Trophoblast cell (in vitro differentiated cells and primary cell): ENCODE data around the gene SLC38A8.

Experiments
- DNase-seq, 2 donors: peaks; one replicate each; pipeline ENCODE4 v3.0.0-alpha.2; 2016
- H2AFZ ChIP-seq: 2 replicates; pipeline ENCODE4 v1.6.1; 2013; ENCODE audit warnings: low read length, moderate library complexity, mild to moderate bottlenecking; ENCODE audit not compliant: insufficient read depth, poor library complexity
- H2AK5ac ChIP-seq: 2 replicates; pipeline ENCODE4 v1.6.1; 2013; ENCODE audit warnings: mild to moderate bottlenecking, low read length
- H2BK120ac ChIP-seq: 2 replicates; pipeline ENCODE4 v1.6.1; 2013; ENCODE audit warnings: low read length, mild to moderate bottlenecking, moderate library complexity; ENCODE audit not compliant: insufficient read depth, poor library complexity
- H2BK12ac ChIP-seq: 2 replicates; pipeline ENCODE4 v1.6.1; 2013; ENCODE audit warnings: mild to moderate bottlenecking, low read length, moderate library complexity
- H2BK5ac ChIP-seq: 2 replicates; pipeline ENCODE4 v1.6.1; 2013; ENCODE audit warnings: low read length, low read depth, moderate library complexity, mild to moderate bottlenecking; ENCODE audit not compliant: poor library complexity
- H3K14ac ChIP-seq: 2 replicates; pipeline ENCODE4 v1.6.1; 2013; ENCODE audit warnings: mild to moderate bottlenecking, low read length
- H3K18ac ChIP-seq: 2 replicates; pipeline ENCODE4 v1.6.1; 2013; ENCODE audit warnings: mild to moderate bottlenecking, low read length
- H3K23ac ChIP-seq: 2 replicates; pipeline ENCODE4 v1.6.1; 2013; ENCODE audit warnings: low read length
- H3K27ac ChIP-seq: 2 replicates; pipeline ENCODE4 v1.5.1; 2013; ENCODE audit warnings: low read depth, mild to moderate bottlenecking, inconsistent platforms, low read length, moderate library complexity
- H3K27me3 ChIP-seq: 2 replicates; pipeline ENCODE4 v1.6.1; 2013; ENCODE audit warnings: inconsistent platforms, mild to moderate bottlenecking, low read length, moderate library complexity; ENCODE audit not compliant: insufficient read depth
- H3K36me3 ChIP-seq, 2 experiments: 1 replicate in 1 of 2; 2 replicates in 1 of 2; pipeline ENCODE4 v1.6.1; 2013; ENCODE audit warnings: low read length in 2 of 2, mild to moderate bottlenecking in 2 of 2, moderate library complexity in 1 of 2; ENCODE audit not compliant: insufficient read depth in 2 of 2, control insufficient read depth in 1 of 2
- H3K4ac ChIP-seq: 2 replicates; pipeline ENCODE4 v1.6.1; 2013; ENCODE audit warnings: low read depth, mild to moderate bottlenecking, low read length, moderate library complexity
- H3K4me1 ChIP-seq, 2 experiments: 1 replicate in 1 of 2; 2 replicates in 1 of 2; pipeline ENCODE4 v1.6.1; 2013; ENCODE audit warnings: low read length in 2 of 2, mild to moderate bottlenecking in 2 of 2, moderate library complexity in 1 of 2; ENCODE audit not compliant: insufficient read depth in 2 of 2, control insufficient read depth in 1 of 2
- H3K4me2 ChIP-seq: 2 replicates; pipeline ENCODE4 v1.6.1; 2013; ENCODE audit warnings: inconsistent platforms, mild to moderate bottlenecking, low read length, moderate library complexity
- H3K4me3 ChIP-seq: 2 replicates; pipeline ENCODE4 v1.5.1; 2013; ENCODE audit warnings: mild to moderate bottlenecking, low read depth, low read length, inconsistent platforms
- H3K79me1 ChIP-seq: one replicate; pipeline ENCODE4 v1.6.1; 2013; ENCODE audit warnings: low read length
- H3K79me2 ChIP-seq: 2 replicates; pipeline ENCODE4 v1.6.1; 2013; ENCODE audit warnings: low read length, mild to moderate bottlenecking; ENCODE audit not compliant: control insufficient read depth, insufficient read depth, poor library complexity
- H3K9ac ChIP-seq: 2 replicates; pipeline ENCODE4 v1.6.1; 2013; ENCODE audit warnings: mild to moderate bottlenecking, low read length
- H3K9me3 ChIP-seq: 2 replicates; pipeline ENCODE4 v1.6.1; 2013; ENCODE audit warnings: low read depth, mild to moderate bottlenecking, control low read depth, inconsistent platforms, low read length; ENCODE audit not compliant: insufficient read depth
- H4K12ac ChIP-seq: 2 replicates; pipeline ENCODE4 v1.6.1; 2013; ENCODE audit warnings: low read depth, mild to moderate bottlenecking, low read length, moderate library complexity
- H4K8ac ChIP-seq: 2 replicates; pipeline ENCODE4 v1.6.1; 2013; ENCODE audit warnings: low read depth, mild to moderate bottlenecking, low read length, moderate library complexity
- H4K91ac ChIP-seq: one replicate; pipeline ENCODE4 v1.6.1; 2013; ENCODE audit warnings: low read depth, mild to moderate bottlenecking, low read length, moderate library complexity
- WGBS: extraction: QIAGEN DNeasy Blood & Tissue Kit; methylation state at CpG from one replicate; pipeline ENCODE4 v1.1.7; 2013; ENCODE audit warnings: missing lambda C conversion rate; ENCODE audit not compliant: insufficient read length, insufficient coverage; ENCODE audit errors: extremely low coverage; 5-methylcytosine and 5-hydroxymethylcytosine counted together

SLC38A8 gene

GRCh38 chr16:84065536-84066132 is 23.0 kb upstream of the SLC38A8 start:
- Histone ChIP-seq H3K18ac (no peak overlapping the region), H3K9me3 (no peaks in the 10 kb centered on the region), H2AK5ac (no peak overlapping the region), H3K4me3 (no peak overlapping the region), H3K4me1 (no peaks in the 10 kb centered on the region), H3K36me3 (peaks cover 50 to 53% of the 10 kb centered on the region in 2 experiments), H2AFZ (no peak overlapping the region), H3K9ac (no peak overlapping the region), H3K27ac (no peak overlapping the region), H2BK120ac (no peak overlapping the region), H3K14ac (no peak overlapping the region), H3K79me1 (no peaks in the 10 kb centered on the region), H2BK5ac (no peak overlapping the region), H3K79me2 (no peaks in the 10 kb centered on the region), H3K4me2 (no peak overlapping the region), H4K8ac (no peak overlapping the region), H4K91ac (no peak overlapping the region), H3K23ac (no peak overlapping the region), H2BK12ac (no peak overlapping the region), H4K12ac (no peak overlapping the region), H3K4ac (no peak overlapping the region), H3K27me3 (no peaks in the 10 kb centered on the region)
- DNase-seq = peak; percentile 47 to 81
- WGBS = no CpG with 5 or more reads among the region's 12 CpGs

GRCh38 chr16:84063980-84064379 is 21.4 kb upstream of the SLC38A8 start:
- Histone ChIP-seq H3K4me2 (no peak overlapping the region), H3K79me2 (no peaks in the 10 kb centered on the region), H3K79me1 (no peaks in the 10 kb centered on the region), H3K23ac (no peak overlapping the region), H2AK5ac (no peak overlapping the region), H2BK120ac (no peak overlapping the region), H3K4ac (no peak overlapping the region), H3K27ac (no peak overlapping the region), H3K9me3 (peaks cover 2% of the 10 kb centered on the region), H2BK5ac (no peak overlapping the region), H4K8ac (no peak overlapping the region), H3K14ac (no peak overlapping the region), H3K18ac (no peak overlapping the region), H2AFZ (no peak overlapping the region), H3K4me1 (no peaks in the 10 kb centered on the region), H3K4me3 (no peak overlapping the region), H2BK12ac (no peak overlapping the region), H4K91ac (no peak overlapping the region), H3K36me3 (peaks cover 52 to 53% of the 10 kb centered on the region in 2 experiments), H3K27me3 (no peaks in the 10 kb centered on the region), H4K12ac (no peak overlapping the region), H3K9ac (no peak overlapping the region)
- WGBS = no CpG with 5 or more reads among the region's 4 CpGs
- no peak for DNase-seq

GRCh38 chr16:84062734-84063640 is 20.4 kb upstream of the SLC38A8 start:
- peak; percentile 62 to 77 for DNase-seq
- Histone ChIP-seq H3K9ac (no peak overlapping the region), H3K14ac (no peak overlapping the region), H2BK12ac (no peak overlapping the region), H3K23ac (no peak overlapping the region), H2BK5ac (no peak overlapping the region), H3K36me3 (peaks cover 50 to 52% of the 10 kb centered on the region in 2 experiments), H3K27me3 (no peaks in the 10 kb centered on the region), H2BK120ac (no peak overlapping the region), H3K4ac (no peak overlapping the region), H3K9me3 (peaks cover 2% of the 10 kb centered on the region), H3K18ac (no peak overlapping the region), H2AFZ (no peak overlapping the region), H3K4me3 (no peak overlapping the region), H3K79me2 (no peaks in the 10 kb centered on the region), H2AK5ac (no peak overlapping the region), H4K91ac (no peak overlapping the region), H3K79me1 (no peaks in the 10 kb centered on the region), H3K4me1 (no peaks in the 10 kb centered on the region), H4K12ac (no peak overlapping the region), H3K4me2 (no peak overlapping the region), H3K27ac (no peak overlapping the region), H4K8ac (no peak overlapping the region)
- WGBS = 100% methylated on average over 1 of the region's 25 CpGs

- H4K91ac ChIP-seq = no peak overlapping the region
- no peak overlapping the region for H3K27ac ChIP-seq
- no peak overlapping the region for H2AFZ ChIP-seq
- no peak overlapping the region for H2AK5ac ChIP-seq
- H4K8ac ChIP-seq = no peak overlapping the region
- H3K9me3 ChIP-seq = peaks cover 2% of the 10 kb centered on the region
- H3K4me3 ChIP-seq = no peak overlapping the region
- no peak overlapping the region for H2BK12ac ChIP-seq
- no peak overlapping the region for H3K9ac ChIP-seq
- no peaks in the 10 kb centered on the region for H3K79me1 ChIP-seq
- peaks cover 0 to 4% of the 10 kb centered on the region in 2 experiments for H3K4me1 ChIP-seq
- no peak overlapping the region for H3K18ac ChIP-seq
- no peak overlapping the region for H3K4me2 ChIP-seq
- H3K14ac ChIP-seq = no peak overlapping the region
- no peaks in the 10 kb centered on the region for H3K79me2 ChIP-seq
- H3K23ac ChIP-seq = no peak overlapping the region
- WGBS = no CpG with 5 or more reads among the region's 7 CpGs
- DNase-seq = no peak
- no peak overlapping the region for H2BK120ac ChIP-seq
- no peaks in the 10 kb centered on the region for H3K27me3 ChIP-seq
- no peak overlapping the region for H2BK5ac ChIP-seq
- H3K4ac ChIP-seq = no peak overlapping the region
- peaks cover 47 to 52% of the 10 kb centered on the region in 2 experiments for H3K36me3 ChIP-seq
- H4K12ac ChIP-seq = no peak overlapping the region
Observed at GRCh38 chr16:84061236-84061819, 18.7 kb upstream of the SLC38A8 start.
